ENCODE measurements around the gene SPC25.

SPC25 gene

GRCh38 chr2:168835969-168836368, 54.3 kb downstream of the SPC25 start:
- no peak for DNase-seq

- no peak for DNase-seq
Observed at GRCh38 chr2:168831662-168832061, 58.6 kb downstream of the SPC25 start.

- no peak for DNase-seq
Observed at GRCh38 chr2:168830958-168831357, 59.3 kb downstream of the SPC25 start.

- no peak for DNase-seq
Observed at GRCh38 chr2:168825126-168825525, 65.1 kb downstream of the SPC25 start.

GRCh38 chr2:168821992-168822391, 68.2 kb downstream of the SPC25 start:
- no peak for DNase-seq

GRCh38 chr2:168821577-168821976, 68.7 kb downstream of the SPC25 start:
- no peak for DNase-seq
